Measurements from ENCODE around the gene CCDC74A.
"Not testable (repeated sequence)": the region's sequence is repeated elsewhere in the genome, so short reads cannot be mapped to it uniquely, and the experiment has no call there.

The CCDC74A gene

GRCh38 chr2:131527131-131528001 is at the start of gene CCDC74A:
Gene CCDC74A (plus strand): TSS chr2:131527888. CDS start chr2:131527971, 83 bp downstream.
- DNase-seq: peak; percentile 80

- DNase-seq: not testable (repeated sequence)
These were observed 49.4 kb upstream of the CCDC74A start for GRCh38 chr2:131478074-131478849.

GRCh38 chr2:131478850-131479461 is 48.7 kb upstream of the CCDC74A start:
- DNase-seq: not testable (repeated sequence)

- not testable (repeated sequence) for DNase-seq
These were observed 47.3 kb upstream of the CCDC74A start for GRCh38 chr2:131480351-131480750.

- DNase-seq: not testable (repeated sequence)
These were observed 45.1 kb upstream of the CCDC74A start for GRCh38 chr2:131482506-131483155.

- DNase-seq: not testable (repeated sequence)
These were observed 43.5 kb upstream of the CCDC74A start for GRCh38 chr2:131483981-131484820.

GRCh38 chr2:131484906-131485460 is 42.7 kb upstream of the CCDC74A start:
- DNase-seq: not testable (repeated sequence)

GRCh38 chr2:131486201-131486902 is 41.3 kb upstream of the CCDC74A start:
- DNase-seq: not testable (repeated sequence)

GRCh38 chr2:131488306-131489205 is 39.1 kb upstream of the CCDC74A start:
- DNase-seq: no peak

- DNase-seq: not testable (repeated sequence)
These were observed 36.8 kb upstream of the CCDC74A start for GRCh38 chr2:131490616-131491468.

GRCh38 chr2:131491469-131491836 is 36.2 kb upstream of the CCDC74A start:
- peak; percentile 22 for DNase-seq

GRCh38 chr2:131492015-131492417 is 35.7 kb upstream of the CCDC74A start, which contains the start of gene MZT2A:
Gene MZT2A (minus strand): TSS chr2:131492397. CDS start chr2:131492376, 21 bp downstream.
- not testable (repeated sequence) for DNase-seq

- DNase-seq: peak; percentile 92
These were observed 35.1 kb upstream of the CCDC74A start for GRCh38 chr2:131492418-131493198.

GRCh38 chr2:131493199-131493968 is 34.3 kb upstream of the CCDC74A start:
- no peak for DNase-seq

GRCh38 chr2:131495506-131495905 is 32.2 kb upstream of the CCDC74A start:
- DNase-seq: not testable (repeated sequence)

- DNase-seq: not testable (repeated sequence)
These were observed 29.2 kb upstream of the CCDC74A start for GRCh38 chr2:131498321-131498973.

Data from activated CD8-positive, alpha-beta memory T cell treated with anti-CD3 and anti-CD28 coated beads, Interleukin-2, amount 50 U/mL, for 4 hours (primary cell).